ENCODE measurements around the gene POLR2E. TPM values are rescaled to one million over a fixed set of nuclear protein-coding genes. Genes with fewer than 3 reads are reported as not detected.

The POLR2E gene
- total and polyA plus RNA-seq, 9 of the 15 experiments (the other 6 are each of a cell fraction or from before 2014, with no cell fraction given), result 3.4 to 413 (median 244) TPM

GRCh38 chr19:1123381-1123780 is 28.2 kb upstream of the POLR2E start:
- Histone ChIP-seq H3K79me2 (ENCODE audit: control insufficient read depth, insufficient read depth, low read length) (no peaks in the 10 kb centered on the region; the same call in 2 of the 3 replicates), H3K9ac (ENCODE audit: insufficient read depth in 1 of 2, low read depth in 2 of 2, low read length in 2 of 2) (no peak overlapping the region; a peak in 1 of 4 replicates), H4K20me1 (replicated peaks; ENCODE audit: control insufficient read depth, insufficient read depth, low read length) (no peaks in the 10 kb centered on the region; the same call in 1 of the 2 replicates), H3K9me3 (replicated peaks; ENCODE audit: control insufficient read depth, insufficient read depth, low read depth, low read length) (no peaks in the 10 kb centered on the region), H3K27ac (ENCODE audit: extremely low read depth, low read depth, low read length) (no peak overlapping the region), H3K36me3 (ENCODE audit: control insufficient read depth, insufficient read depth, low read length) (peaks cover 81% of the 10 kb centered on the region), H3K4me1 (replicated peaks in 1 of 2; ENCODE audit: control insufficient read depth in 2 of 2, insufficient read depth in 2 of 2, low read length in 2 of 2) (peaks cover 6 to 62% of the 10 kb centered on the region in 2 experiments; a peak in 4 of 5 replicates), H3K27me3 (ENCODE audit: control insufficient read depth in 2 of 2, insufficient read depth in 2 of 2, low read length in 2 of 2) (no peaks in the 10 kb centered on the region), H2AFZ (ENCODE audit: low read depth, low read length) (no peak overlapping the region), H3K4me2 (ENCODE audit: insufficient read depth, low read length) (no peak overlapping the region), H3K4me3 (no peak overlapping the region), H3K9me1 (ENCODE audit: control insufficient read depth, insufficient read depth, low read length) (no peaks in the 10 kb centered on the region)
- ChIA-PET POLR2A (interaction anchor here (0.8 to 1.5 kb wide), 4 partner anchors 11 to 94 kb away, joined by 3 to 12 read pairs (median 4); no protein-coding TSS in a partner anchor), CTCF (ENCODE audit: low intra/inter-chr PET ratio) (no interaction called here)
- ATAC-seq (peak; percentile 12), FAIRE-seq (no peak), DNase-seq (ENCODE audit: extremely low read depth in 1 of 4, low spot score in 3 of 4) (no peak)
- in situ Hi-C loops (cut with MboI) (no loop called here), intact Hi-C loops (cut with micrococcal nuclease) (no loop called here)
- WGBS (ENCODE audit: insufficient coverage, low coverage, missing lambda C conversion rate), result 83% methylated on average over 15 of the region's 20 CpGs
- BruUV-seq (replicated peaks), result no TSS peak
- TF ChIP-seq ATF7 (IDR thresholded peaks at IDR 0.05) (no peak), NBN (IDR thresholded peaks at IDR 0.05; ENCODE audit: low read depth) (no peak), NUFIP1 (IDR thresholded peaks at IDR 0.05; ENCODE audit: partially characterized antibody) (no peak), TRIM28 (IDR thresholded peaks at IDR 0.05) (no peak), TGIF2 (CRISPR knock-in tag; IDR thresholded peaks at IDR 0.05) (no peak), ZNF263 (CRISPR knock-in tag; IDR thresholded peaks at IDR 0.05; ENCODE audit: borderline replicate concordance) (peak; percentile 44; the same call in 1 of the 2 replicates), HLTF (IDR thresholded peaks at IDR 0.05) (no peak), ATF4 (CRISPR knock-in tag; IDR thresholded peaks at IDR 0.05) (no peak), ARID3A (IDR thresholded peaks at IDR 0.05; ENCODE audit: borderline replicate concordance, low read depth, low read length) (no peak), MED1 (CRISPR knock-in tag; IDR thresholded peaks at IDR 0.05; ENCODE audit: borderline replicate concordance) (no peak), PCBP1 (IDR thresholded peaks at IDR 0.05; ENCODE audit: low read depth, low read length, poor library complexity, severe bottlenecking) (no peak), POLR2AphosphoS2 (IDR thresholded peaks at IDR 0.05; ENCODE audit: low read length) (no peak), HOXB6 (CRISPR knock-in tag; IDR thresholded peaks at IDR 0.05; ENCODE audit: borderline replicate concordance) (no peak), ZNF583 (CRISPR knock-in tag; IDR thresholded peaks at IDR 0.05) (no peak), ZBTB7A (IDR thresholded peaks at IDR 0.05; ENCODE audit: borderline replicate concordance, control insufficient read depth, low read depth, low read length) (0 out of 2 replicates have a peak, but pooled peaks have one; percentile 4), STAG1 (CRISPR knock-in tag; IDR thresholded peaks at IDR 0.05; ENCODE audit: borderline replicate concordance) (no peak), DMBX1 (CRISPR knock-in tag; IDR thresholded peaks at IDR 0.05; ENCODE audit: borderline replicate concordance) (no peak), FOXJ3 (CRISPR knock-in tag; IDR thresholded peaks at IDR 0.05) (no peak), ZBTB33 (CRISPR knock-in tag; IDR thresholded peaks at IDR 0.05) (peak; percentile 69), ZNF778 (CRISPR knock-in tag; IDR thresholded peaks at IDR 0.05) (no peak), MIER1 (IDR thresholded peaks at IDR 0.05; ENCODE audit: low read depth) (no peak), SMARCA5 (IDR thresholded peaks at IDR 0.05) (no peak)

All from K562 (cell line).